Renal pelvis (tissue), 4 donors: ENCODE results near the gene EYS. TPM values are rescaled to one million over a fixed set of nuclear protein-coding genes. Genes with fewer than 3 reads are reported as not detected.
"Not testable (repeated sequence)": the region's sequence is repeated elsewhere in the genome, so short reads cannot be mapped to it uniquely, and the experiment has no call there.

Experiments
- DNase-seq: peaks from one replicate; pipeline ENCODE4 v3.0.0-alpha.2; 2013
- polyA plus RNA-seq, 3 donors: library from polyadenylated mRNA; unstranded; fragments of 120-200 nt; gene quantifications; one replicate each; pipeline ENCODE4 v1.2.1, GENCODE V29; 2013; ENCODE audit not compliant: insufficient read length in 3 of 3

Gene EYS
- polyA plus RNA-seq, 3 donors, result 0.50 to 1.2 (median 0.82) TPM

- DNase-seq, result no peak
Measured at GRCh38 chr6:63821442-63821841, 1885.6 kb downstream of the EYS start.

DNA sequence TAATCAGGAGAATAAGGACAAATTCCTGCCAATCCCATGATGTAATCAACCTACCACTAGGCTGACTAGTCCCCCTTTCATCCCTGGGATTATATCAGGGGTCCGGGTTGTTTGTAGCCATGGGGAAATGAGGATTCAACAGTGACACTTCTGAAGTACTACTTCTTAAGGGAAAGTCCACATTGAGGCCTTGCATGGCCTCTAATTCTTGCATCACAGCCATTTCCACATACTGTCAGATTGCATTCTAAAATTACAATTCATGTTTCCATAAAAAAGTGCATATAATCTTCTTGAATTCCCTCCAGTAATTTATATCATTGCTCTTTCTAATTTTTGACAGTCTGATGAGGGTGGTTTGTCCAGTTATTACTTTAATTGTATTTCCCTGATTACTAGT, 1887.2 kb downstream of the EYS start:
- no peak for DNase-seq

GRCh38 chr6:63817492-63818050, 1889.5 kb downstream of the EYS start:
- DNase-seq, result no peak

DNA sequence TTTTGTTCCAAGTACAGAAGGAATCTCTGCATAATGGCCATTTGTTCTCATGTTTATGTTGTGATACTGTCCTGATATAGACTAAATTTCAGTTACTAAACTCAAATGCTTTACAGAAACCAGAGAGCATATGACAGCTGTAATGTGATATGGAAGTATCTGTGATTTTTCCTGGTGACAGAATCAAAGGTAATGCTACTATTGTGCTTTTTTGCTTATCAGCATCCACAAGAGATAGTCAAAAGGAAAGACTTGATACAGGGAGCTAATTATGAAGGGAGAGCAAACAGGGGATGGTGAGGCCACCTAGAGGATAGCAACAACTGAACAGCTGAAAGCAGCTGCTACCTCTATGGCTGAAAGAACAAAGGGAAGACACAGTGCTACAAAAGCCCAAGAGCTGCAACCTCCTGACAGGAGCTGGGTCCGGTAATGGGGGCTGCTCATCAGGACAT, 1890.0 kb downstream of the EYS start:
- no peak for DNase-seq

GRCh38 chr6:63816401-63816981, 1890.5 kb downstream of the EYS start:
- no peak for DNase-seq

DNA sequence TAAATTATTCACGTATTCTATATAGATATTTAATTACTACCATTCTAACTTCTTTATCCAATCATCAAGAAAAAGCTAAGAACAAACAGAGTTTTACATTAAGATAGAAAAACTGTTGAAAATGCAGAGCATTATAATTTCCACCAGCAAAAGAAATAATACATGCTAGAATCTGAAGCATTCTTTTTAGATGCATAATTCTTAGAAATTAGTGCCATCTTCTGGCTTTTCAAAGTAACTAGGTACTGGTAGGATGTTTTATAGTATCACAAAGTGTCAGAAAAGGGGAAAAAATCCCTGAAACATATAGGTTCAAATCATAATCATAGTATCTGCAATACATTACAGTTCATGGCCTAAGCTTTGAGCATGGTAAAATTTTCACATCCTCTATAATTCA, 1892.6 kb downstream of the EYS start:
- DNase-seq, result no peak

GRCh38 chr6:63813566-63814120, 1893.4 kb downstream of the EYS start:
- DNase-seq, result no peak

DNA sequence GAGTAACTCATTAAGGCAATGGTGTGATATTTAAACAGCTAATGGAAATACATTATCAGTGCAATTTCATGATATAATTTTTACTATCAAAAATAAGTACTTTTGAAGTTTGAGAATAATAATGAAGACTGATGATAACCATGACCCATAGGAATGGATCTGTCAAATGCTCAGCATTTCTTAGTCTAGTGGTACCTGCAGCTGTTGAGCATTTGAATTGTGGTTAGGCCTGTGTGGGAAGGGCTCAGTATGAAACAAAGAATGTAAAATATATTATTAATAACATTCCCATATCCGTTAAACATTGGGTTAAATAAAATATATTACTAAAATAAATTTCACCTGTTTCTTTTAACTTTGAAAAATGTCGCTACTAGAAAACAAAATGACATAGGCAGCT, 1898.5 kb downstream of the EYS start:
- no peak for DNase-seq

- DNase-seq, result no peak
Measured at GRCh38 chr6:63807056-63807455, 1900.0 kb downstream of the EYS start.

- no peak for DNase-seq
Measured at GRCh38 chr6:63806573-63806913, 1900.5 kb downstream of the EYS start.

DNA sequence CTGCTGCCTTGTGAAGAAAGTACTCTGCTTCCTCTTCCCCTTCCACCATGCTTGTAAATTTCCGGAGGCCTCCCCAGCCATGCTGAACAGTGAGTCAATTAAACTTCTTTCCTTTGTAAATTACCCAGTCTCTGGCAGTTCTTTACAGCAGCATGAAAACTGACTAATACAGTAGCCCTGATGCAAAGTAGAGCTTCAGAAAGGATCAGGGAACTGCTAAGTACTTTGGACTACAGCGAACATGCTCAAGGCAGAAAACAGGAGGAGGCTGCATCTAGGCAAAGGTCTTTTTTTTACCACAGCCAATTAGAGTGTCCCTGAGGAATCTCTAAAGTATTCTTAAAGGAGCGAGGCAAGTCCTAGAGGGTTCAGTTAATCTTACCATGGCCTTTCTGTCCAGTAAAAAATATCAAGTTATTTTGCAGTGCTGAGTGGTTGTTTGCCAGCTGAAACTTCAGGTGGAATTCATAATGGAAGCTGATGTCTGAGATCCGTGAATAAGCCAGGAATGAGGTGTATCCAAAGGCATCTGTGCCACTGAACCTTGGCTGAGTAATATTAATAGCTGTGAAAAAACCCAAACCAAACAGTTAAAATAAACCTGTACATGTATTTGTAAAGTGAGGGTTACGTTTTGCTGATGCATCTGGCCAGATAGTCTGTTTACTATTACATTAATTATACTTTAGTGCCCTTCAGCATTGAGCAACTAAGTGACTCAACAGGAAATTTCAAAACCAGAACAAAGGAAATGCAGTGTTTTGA, 1901.0 kb downstream of the EYS start:
- DNase-seq, result no peak

GRCh38 chr6:63805345-63805744, 1901.7 kb downstream of the EYS start:
- DNase-seq, result no peak

DNA sequence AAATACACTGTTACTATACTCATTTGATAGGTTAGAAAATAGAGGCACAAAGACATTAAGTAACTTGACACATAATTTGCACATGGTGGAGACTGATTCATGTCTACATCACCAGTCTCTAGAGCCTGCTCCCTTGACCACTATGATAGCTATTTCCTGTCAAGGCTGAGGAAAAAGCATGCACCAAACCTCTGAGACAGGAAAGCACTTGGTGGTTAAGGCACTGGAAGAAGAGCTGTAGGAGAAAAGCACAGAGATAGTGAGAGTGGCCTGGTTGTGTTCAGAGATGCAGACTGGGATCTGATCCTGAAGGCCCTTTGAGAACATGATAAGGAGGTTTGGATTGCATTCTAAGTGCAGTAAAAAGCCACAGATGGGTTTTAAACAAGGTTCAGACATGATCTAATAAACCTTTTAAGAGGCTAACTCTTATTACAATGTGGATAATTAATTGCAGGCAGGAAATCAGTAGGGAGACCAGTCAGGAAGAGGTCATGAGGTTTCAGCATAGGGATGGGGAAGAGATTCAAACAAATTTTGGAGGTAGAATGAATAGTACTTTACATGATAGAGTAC, 1902.6 kb downstream of the EYS start:
- no peak for DNase-seq

DNA sequence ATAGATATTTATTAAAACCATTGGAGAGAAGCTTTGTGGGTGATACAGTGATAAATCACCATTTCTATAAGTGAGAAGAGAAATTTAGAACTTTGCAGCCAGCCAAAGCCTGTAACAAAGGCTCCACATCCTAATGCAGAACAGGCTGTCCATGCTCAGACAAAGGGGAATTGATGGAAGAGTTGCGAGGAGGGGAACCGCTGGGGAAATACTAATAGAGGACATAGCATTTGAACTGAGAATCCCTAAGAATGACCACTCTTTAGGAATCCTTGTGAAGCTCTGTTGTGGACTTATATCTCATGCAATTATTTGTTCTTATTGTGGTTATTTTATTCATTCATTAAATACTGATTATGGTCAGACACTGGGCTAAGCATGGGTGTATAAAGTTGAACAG, 1903.7 kb downstream of the EYS start:
- DNase-seq, result no peak

DNA sequence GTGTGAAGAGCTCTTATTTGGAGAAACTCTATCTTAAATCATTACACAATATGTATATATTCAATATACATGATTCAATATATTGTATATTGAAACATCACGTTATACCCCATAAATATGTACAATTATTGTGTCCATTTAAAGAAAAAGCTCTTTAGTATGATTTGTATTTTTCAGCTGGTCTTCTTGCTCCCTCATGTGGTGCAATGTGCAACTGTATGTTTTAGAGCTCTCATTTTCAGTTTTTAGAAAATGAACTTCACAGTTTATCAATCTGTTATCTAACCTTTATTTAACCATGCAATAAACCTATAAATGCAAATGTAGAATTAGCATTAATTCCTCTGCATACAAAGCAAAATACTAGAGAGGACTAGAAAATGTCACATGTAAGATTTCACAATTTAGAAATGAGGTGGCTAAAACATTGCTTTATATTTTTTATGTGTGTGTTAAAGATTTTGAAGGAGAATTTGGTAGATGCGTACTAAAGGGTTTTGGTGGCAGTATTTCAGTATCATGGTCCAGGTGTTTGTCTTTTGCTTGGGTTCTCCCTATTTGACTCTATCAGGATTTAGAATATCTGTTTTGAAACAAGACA, 1904.3 kb downstream of the EYS start:
- DNase-seq, result no peak

DNA sequence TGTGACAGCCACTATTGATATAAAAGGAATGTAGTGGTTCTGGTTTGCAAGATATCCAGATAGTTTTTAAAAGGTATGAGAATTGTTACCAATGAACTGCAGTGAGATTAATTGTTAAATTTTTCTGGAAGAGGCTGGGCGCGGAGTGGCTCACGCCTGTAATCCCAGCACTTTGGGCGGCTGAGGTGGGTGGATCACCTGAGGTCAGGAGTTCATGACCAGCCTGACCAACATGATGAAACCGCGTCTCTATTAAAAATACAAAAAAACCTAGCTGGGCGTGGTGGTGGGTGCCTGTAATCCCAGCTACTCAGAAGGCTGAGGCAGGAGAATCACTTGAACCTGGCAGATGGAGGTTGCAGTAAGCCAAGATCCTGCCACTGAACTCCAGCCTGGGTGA, 1906.6 kb downstream of the EYS start:
- DNase-seq, result not testable (repeated sequence)

DNA sequence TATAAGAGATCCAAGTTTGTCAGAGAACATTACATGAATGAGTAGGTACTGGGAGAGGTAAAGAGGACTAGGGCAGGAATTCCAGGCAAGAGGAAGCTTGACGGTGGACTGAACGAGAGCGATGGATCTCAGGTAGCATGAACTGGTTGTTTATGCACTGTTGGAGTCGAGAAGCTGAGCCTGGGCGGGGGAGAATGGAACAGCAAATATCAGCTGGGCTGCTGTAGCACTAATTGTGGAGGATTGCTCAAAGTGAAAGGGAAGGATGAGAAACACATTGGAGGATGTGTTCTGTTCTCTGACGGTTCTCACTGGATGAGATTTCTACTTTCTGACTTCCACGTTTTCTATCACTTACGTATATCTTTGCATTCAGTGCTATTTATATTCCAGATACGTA, 1907.2 kb downstream of the EYS start:
- no peak for DNase-seq

- no peak for DNase-seq
Measured at GRCh38 chr6:63799313-63799712, 1907.7 kb downstream of the EYS start.

- DNase-seq, result no peak
Measured at GRCh38 chr6:63798378-63798777, 1908.6 kb downstream of the EYS start.

DNA sequence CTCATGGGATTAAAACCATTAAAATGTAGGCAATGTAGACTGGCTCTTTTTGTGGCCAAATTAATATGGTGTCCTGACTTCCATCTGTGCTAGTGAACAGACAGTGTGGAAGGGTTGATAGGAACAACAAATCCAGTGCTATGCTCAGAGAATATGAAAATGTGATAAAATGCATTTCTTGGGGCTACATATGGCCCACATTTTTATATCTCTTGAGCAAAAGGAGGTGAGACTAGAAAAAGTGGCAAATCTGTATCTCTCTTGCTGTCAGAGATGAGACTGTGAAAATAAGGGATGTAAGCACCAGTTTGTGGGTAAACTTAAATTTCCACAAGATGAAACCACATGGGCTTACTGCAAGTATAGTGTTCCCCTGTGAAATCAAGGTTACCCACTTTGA, 1909.3 kb downstream of the EYS start:
- DNase-seq, result no peak

DNA sequence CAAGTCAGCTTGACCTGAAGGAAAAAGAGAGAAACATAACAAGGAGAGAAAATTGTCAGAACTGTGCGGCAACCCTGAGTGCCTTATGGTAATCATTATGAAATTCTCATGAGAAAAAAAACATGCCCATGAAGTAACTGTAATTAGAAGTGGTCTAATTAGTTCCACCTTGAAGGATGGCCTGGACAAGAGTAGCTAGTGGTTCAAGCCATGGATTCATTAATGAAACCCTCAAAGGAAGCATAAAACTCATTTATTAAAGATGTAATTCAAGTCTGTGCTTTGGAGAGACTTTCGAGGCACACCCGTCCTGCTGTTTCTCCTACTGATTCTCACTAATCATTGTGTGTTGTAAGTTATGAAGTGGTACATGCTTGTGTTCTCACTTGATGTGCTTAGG, 1911.2 kb downstream of the EYS start:
- DNase-seq, result no peak

DNA sequence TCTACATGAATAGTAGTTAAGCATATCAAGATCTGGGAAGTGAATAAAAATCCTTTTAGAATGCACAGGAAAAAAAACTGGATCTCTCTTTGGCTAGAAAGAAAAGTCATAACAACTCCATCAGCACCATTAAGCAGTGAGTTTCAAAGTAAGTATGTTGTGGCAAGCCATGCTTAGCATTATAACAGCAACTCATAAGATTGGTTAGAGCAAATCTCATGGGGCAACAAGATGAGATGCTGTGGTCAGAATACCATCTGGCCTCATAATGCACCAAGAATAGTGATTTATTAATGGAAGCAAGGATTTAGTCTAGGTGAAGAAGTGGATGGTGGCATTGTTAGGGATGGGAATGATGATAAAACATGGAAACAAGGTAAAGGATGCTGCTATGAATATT, 1912.0 kb downstream of the EYS start:
- DNase-seq, result no peak
